ENCODE data around the gene SUN3.
"Not testable (repeated sequence)": the region's sequence is repeated elsewhere in the genome, so short reads cannot be mapped to it uniquely, and the experiment has no call there.

Gene SUN3

DNA sequence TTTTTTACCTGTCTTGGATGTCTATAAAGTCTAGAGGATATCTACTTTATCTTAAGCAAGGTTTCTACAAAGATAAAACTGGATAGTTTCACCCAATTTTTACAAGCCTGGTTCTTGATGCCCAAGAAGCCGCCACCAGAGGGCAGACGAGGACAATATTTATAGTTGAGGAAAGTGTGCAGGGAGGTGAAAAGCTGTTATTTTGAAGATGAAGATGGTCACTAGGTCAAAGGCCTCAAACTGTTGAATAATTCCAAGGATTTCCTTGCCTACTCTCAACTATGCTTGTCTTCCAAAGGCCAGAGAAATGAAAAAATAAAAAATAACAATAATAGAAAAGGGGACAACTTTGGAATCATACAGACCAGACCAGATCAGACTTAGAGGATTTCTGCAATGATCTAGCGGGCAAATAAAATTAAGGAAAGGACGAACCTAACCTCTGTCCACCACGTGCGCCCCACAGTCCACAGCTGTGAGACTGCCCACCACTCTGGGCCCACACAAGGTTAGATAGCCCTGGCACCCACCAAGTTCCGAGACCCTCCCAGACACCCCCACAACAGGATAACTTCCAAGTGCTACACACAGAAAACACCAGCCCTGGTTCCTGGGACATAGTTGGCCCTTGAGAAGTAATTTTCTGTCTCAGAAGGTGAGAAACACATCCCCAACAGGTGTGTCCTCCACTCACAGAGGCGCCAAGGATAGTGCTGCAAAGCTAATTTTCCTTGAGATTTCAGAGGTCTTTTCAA lies 83.5 kb downstream of the SUN3 start:
- peak; percentile 29 to 51 (median 47) for DNase-seq (ENCODE audit: low read depth in 2 of 3, low spot score in 2 of 3)

DNA sequence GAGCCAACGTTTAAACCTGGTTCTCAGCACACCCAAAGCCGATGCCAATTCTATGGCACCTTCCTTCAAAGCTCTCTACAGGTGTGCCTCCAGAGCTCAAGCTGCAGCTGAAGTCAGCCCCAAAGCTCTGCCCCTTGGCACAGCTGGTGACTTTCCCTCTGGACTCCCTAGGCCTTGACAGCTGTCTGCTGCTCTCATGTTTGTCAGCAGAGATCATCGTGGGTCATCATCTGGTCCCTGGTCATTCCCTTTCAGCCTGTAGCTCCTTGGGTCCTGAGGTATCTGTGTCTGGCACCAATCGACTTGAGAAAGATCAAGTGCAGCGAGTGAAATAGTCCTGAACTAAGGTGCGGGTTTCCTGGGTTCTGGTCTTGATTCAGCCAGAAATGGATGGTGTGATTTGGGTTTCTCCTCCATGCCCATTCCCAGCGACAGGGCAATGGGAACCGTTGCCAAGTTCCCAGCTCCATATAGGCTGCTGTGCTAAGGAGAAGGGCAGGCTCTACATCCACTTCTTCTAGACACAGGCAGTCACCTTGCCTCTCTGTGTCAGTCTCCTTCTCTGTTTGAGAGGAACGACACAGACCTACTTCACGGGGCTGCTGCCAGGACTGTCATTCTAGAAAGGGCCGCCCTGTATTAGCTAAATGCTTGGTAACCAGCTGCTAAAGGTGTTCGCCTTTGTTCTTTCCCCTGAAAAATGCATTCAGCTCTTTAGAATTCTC lies 84.2 kb downstream of the SUN3 start:
- DNase-seq (ENCODE audit: low read depth in 2 of 3, low spot score in 2 of 3), result no peak

DNA sequence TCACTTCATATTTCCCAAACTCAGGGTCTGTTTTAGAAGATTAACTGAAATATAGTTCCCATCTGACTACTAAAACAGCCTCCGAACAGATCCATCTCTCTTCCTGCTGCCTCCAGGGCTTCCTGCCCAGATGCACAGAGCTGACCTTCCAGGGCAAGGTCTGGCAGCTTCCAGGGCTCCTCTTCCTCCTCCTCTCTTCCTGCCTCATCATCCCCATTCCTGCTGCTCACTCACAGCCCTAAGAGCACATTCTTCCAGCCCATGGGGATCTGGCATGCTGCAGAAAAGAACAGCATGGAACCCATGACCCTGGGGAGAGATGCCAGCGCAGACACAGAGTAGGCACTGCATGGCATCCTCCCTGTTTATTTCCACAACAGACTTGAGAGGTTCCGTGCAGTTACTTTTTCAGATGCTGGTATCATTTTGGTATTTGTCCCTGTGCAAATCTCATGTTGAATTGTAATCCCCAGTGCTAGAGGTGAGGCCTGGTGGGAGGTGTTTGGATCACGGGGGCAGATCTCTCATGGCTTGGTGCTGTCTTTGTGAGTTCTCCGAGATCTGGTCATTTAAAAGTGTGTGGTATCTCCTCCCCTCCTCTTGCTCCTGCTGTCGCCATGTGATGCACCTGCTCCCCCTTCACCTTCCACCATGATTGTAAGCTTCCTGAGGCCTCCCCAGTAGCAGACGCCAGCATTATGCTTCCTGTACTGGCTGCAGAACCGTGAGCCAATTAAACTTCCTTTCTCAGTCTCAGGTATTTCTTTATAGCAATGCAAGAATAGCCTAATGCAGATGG lies 85.0 kb downstream of the SUN3 start:
- DNase-seq (ENCODE audit: low read depth in 2 of 3, low spot score in 2 of 3), result no peak

DNA sequence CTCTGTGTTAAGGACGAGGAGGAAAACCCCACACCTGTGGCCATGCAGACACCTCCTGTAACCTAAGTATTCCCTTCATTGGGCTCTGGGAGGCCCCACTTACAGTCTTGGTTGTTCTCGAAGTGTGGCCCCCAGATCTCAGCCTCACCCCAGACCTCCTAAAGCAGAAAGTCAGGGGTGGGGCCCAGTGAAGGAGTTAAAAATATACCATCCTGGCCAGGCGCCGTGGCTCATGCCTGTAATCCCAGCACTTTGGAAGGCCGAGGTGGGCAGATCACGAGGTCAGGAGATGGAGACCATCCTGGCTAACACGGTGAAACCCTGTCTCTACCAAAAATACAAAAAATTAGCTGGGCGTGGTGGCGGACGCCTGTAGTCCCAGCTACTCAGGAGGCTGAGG lies 86.3 kb downstream of the SUN3 start:
- not testable (repeated sequence) for DNase-seq (ENCODE audit: low read depth in 2 of 3, low spot score in 2 of 3)

GRCh38 chr7:47942132-47942531 lies 86.8 kb downstream of the SUN3 start:
- no peak for DNase-seq (ENCODE audit: low read depth in 2 of 3, low spot score in 2 of 3)

DNA sequence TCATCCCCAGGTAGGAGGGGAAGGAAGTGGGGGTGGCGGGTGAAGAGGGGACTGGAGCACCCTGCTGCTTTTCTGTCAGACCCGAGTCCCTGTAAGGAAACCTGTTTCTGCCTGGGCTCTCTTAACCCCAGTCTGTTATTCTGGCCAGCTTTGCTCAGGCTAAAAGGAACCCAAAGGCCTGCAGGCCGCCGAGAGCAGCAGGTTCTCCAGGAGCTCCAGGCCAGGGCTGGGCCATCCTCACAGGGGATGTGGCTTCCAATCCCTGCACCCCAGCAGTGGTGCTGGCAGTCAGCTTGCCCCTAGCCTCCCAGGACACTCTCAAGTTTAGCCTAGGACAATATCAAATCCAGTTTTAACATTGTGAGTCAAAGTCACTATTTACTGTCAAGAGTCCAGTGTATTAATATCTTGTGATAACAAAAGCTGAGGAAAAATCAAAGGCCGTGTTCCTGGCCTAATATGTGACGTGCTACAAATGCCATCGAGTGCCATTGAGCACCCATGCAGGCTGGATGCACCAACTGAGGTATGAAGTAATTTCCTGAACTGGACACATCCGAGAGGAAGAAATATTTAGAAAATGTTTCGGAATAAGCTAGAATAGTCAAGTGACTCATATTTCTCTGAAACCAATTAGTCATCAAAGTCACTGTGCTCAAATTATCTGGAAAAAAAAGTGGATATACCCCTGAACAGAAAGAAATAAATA lies 87.6 kb downstream of the SUN3 start:
- no peak for DNase-seq (ENCODE audit: low read depth in 2 of 3, low spot score in 2 of 3)

- no peak for DNase-seq (ENCODE audit: low read depth in 2 of 3, low spot score in 2 of 3)
Measured at GRCh38 chr7:47940088-47941013, 88.6 kb downstream of the SUN3 start.

DNA sequence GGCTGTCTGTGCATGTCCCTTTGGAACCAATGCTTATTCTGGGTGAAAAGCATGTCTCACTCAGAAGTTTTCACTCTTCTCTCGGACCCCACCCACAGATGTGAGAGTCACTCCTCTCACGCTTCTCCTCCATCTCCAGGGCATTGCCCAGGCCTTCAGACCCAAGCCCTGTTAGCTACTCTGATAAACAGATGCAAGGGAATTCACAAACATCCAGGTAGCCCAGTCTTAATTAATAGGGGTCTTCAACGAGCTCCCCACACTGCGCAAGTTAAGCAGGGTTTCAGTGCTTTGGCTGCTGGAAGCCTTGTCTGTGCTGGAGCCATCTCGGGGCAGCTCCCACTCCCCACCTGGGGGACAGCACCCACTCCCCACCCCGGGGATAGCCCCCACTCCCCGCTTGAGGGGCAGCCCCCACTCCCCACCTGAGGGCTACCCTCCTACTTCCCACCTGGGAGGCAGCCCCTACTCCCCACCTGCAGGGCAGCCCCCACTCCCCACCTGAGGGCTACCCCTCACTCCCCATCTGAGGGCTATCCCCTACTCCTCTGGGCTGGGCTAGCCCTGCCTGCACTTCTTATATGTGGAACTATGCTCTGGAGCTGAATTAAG lies 89.4 kb downstream of the SUN3 start:
- DNase-seq (ENCODE audit: low read depth in 2 of 3, low spot score in 2 of 3), result no peak

- DNase-seq (ENCODE audit: low read depth in 2 of 3, low spot score in 2 of 3), result no peak
Measured at GRCh38 chr7:47938574-47939165, 90.2 kb downstream of the SUN3 start.

DNA sequence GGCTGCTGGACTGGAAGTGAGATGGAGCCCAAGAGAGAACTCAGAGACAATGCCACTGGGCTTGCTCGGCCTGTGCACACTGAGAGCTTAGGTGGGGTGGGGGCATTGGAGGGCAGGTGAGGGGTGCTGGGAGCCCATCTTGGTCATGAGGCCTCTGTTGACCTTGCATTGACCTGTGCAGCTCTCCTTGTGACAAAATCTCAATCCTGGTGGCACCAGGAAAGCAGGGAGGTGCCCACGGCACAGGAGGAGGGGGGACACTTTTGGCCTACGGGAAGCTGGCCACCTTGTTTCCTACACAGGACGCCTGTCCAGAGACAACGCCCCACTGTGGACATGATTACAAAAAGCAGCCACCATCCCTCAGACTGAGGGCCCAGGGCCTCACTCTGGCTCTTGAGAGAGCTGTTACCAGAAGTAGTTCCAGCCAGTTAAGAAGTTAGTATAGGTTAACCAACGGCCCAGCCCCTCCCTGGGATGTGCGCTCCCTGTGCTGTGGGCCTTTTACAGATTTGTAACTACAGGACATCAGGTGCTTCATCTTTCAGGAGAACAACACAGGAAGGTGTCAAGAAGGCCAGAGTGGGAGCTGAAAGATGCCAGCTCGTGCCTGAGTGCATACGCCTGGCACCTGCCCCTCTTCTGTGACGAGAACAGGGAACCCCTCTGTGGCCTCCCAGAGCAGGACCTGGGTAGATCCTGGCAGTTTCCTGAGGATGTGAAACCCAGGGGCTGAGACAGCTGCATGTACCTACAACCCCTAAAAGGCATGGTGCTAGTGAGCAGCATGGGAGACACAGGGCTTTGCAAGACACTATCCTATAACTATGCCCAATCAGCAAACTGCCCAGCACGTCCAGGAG lies 91.0 kb downstream of the SUN3 start:
- no peak for DNase-seq (ENCODE audit: low read depth in 2 of 3, low spot score in 2 of 3)

Measured in activated CD8-positive, alpha-beta memory T cell treated with anti-CD3 and anti-CD28 coated beads for 48 hours (primary cell).